Smooth muscle cell (in vitro differentiated cells): ENCODE measurements around the gene RALGAPA1. TPM values are rescaled to one million over a fixed set of nuclear protein-coding genes. Genes with fewer than 3 reads are reported as not detected.

Source experiments
- DNase-seq: peaks from one replicate; lab custom pipeline; 2025; ENCODE audit not compliant: unreplicated experiment; lab: John Stamatoyannopoulos, UW
- H2AFZ ChIP-seq: fragments of 200-600 bp; sonication (generic); 2 replicates; pipeline ENCODE4 v1.6.0; 2016; ENCODE audit warnings: antibody characterized with exemption, low read depth, mild to moderate bottlenecking
- H3F3A ChIP-seq: fragments of 200-600 bp; sonication (generic); 2 replicates; pipeline ENCODE4 v1.6.0; 2017; ENCODE audit warnings: antibody characterized with exemption, low read depth
- H3K27ac ChIP-seq: fragments of 200-600 bp; sonication (generic); 2 replicates; pipeline ENCODE4 v1.5.1; 2016; ENCODE audit warnings: low read depth, mild to moderate bottlenecking
- H3K27me3 ChIP-seq: fragments of 200-600 bp; sonication (generic); 2 replicates; pipeline ENCODE4 v1.6.1; 2016; ENCODE audit warnings: low read depth, mild to moderate bottlenecking
- H3K36me3 ChIP-seq: fragments of 200-600 bp; sonication (generic); 2 replicates; pipeline ENCODE4 v1.5.1; 2016; ENCODE audit warnings: low read depth
- H3K4me1 ChIP-seq: fragments of 200-600 bp; sonication (generic); 2 replicates; pipeline ENCODE4 v1.5.1; 2016; ENCODE audit warnings: low read depth
- H3K4me2 ChIP-seq: fragments of 200-600 bp; sonication (generic); 2 replicates; pipeline ENCODE4 v1.6.0; 2016; ENCODE audit warnings: mild to moderate bottlenecking
- H3K4me3 ChIP-seq: fragments of 200-600 bp; sonication (generic); 2 replicates; pipeline ENCODE4 v1.5.1; 2016; ENCODE audit warnings: mild to moderate bottlenecking
- H3K79me2 ChIP-seq: fragments of 200-600 bp; sonication (generic); 2 replicates; pipeline ENCODE4 v1.6.0; 2016; ENCODE audit warnings: low read depth, mild to moderate bottlenecking
- H3K9ac ChIP-seq: fragments of 200-600 bp; sonication (generic); 2 replicates; pipeline ENCODE4 v1.6.0; 2016; ENCODE audit warnings: low read depth
- H3K9me3 ChIP-seq: fragments of 200-600 bp; sonication (generic); replicated peaks from 2 replicates; pipeline ENCODE4 v1.5.1; 2016; ENCODE audit warnings: low read depth
- H4K20me1 ChIP-seq: fragments of 200-600 bp; sonication (generic); 2 replicates; pipeline ENCODE4 v1.6.0; 2016; ENCODE audit warnings: low read depth
- CTCF ChIP-seq: fragments of 200-600 bp; sonication (generic); IDR thresholded peaks from 2 replicates; pipeline ENCODE4 v1.5.1; 2017; ENCODE audit warnings: borderline replicate concordance, mild to moderate bottlenecking, antibody characterized with exemption; ENCODE audit not compliant: insufficient read depth, poor library complexity, severe bottlenecking
- WGBS: methylation state at CpG from one replicate; pipeline ENCODE4 v1.1.7; 2016; ENCODE audit warnings: low lambda C conversion rate; 5-methylcytosine and 5-hydroxymethylcytosine counted together
- polyA plus RNA-seq: library from polyadenylated mRNA; unstranded; fragments of >200 nt; fragmentation: Nextera tagmentation; extraction: Ambion mirVana; gene quantifications from 2 replicates; pipeline ENCODE4 v1.2.1, GENCODE V29; 2016
- total RNA-seq: library from RNA; depleted of rRNA; stranded (reverse); fragments of >200 nt; gene quantifications from 2 replicates; pipeline ENCODE4 v1.2.3, GENCODE V29; 2014

Gene RALGAPA1
- total and polyA plus RNA-seq, 2 experiments from 2014 or later, result 5.4 to 25.4 TPM

GRCh38 chr14:35553808-35554207 is 255.3 kb downstream of the RALGAPA1 start:
- Histone ChIP-seq H3K4me1 (peaks cover 40% of the 10 kb centered on the region), H3K79me2 (no peaks in the 10 kb centered on the region), H3K9me3 (no peaks in the 10 kb centered on the region), H4K20me1 (no peaks in the 10 kb centered on the region), H3K4me2 (peak overlapping the region; percentile 69), H2AFZ (no peak overlapping the region), H3K27ac (peak overlapping the region; percentile 13), H3K4me3 (no peak overlapping the region), H3F3A (no peaks in the 10 kb centered on the region), H3K36me3 (no peaks in the 10 kb centered on the region), H3K9ac (no peak overlapping the region), H3K27me3 (no peaks in the 10 kb centered on the region)
- no peak for TF ChIP-seq CTCF
- DNase-seq, result no peak
- WGBS, result 67% methylated on average over 1 of the region's 1 CpG

GRCh38 chr14:35551081-35551480 is 258.0 kb downstream of the RALGAPA1 start:
- no peaks in the 10 kb centered on the region for H3K9me3 ChIP-seq
- H3F3A ChIP-seq, result no peaks in the 10 kb centered on the region
- WGBS, result 93% methylated on average over 1 of the region's 1 CpG

GRCh38 chr14:35549551-35549950 is 259.5 kb downstream of the RALGAPA1 start:
- Histone ChIP-seq H3K79me2 (no peaks in the 10 kb centered on the region), H3F3A (no peaks in the 10 kb centered on the region), H3K9ac (no peak overlapping the region), H3K27me3 (no peaks in the 10 kb centered on the region), H2AFZ (no peak overlapping the region), H3K9me3 (no peaks in the 10 kb centered on the region), H3K36me3 (no peaks in the 10 kb centered on the region), H3K27ac (no peak overlapping the region), H3K4me1 (peaks cover 15% of the 10 kb centered on the region), H3K4me2 (no peak overlapping the region), H4K20me1 (no peaks in the 10 kb centered on the region), H3K4me3 (no peak overlapping the region)
- WGBS, result 93% methylated on average over 4 of the region's 4 CpGs
- no peak for TF ChIP-seq CTCF
- DNase-seq, result no peak

More at GRCh38 chr14:35551081-35551480, 258.0 kb downstream of the RALGAPA1 start:
- no peak overlapping the region for H2AFZ ChIP-seq
- H3K79me2 ChIP-seq, result no peaks in the 10 kb centered on the region
- DNase-seq, result no peak
- H3K36me3 ChIP-seq, result no peaks in the 10 kb centered on the region
- H3K4me2 ChIP-seq, result no peak overlapping the region
- peaks cover 18% of the 10 kb centered on the region for H3K4me1 ChIP-seq
- H4K20me1 ChIP-seq, result no peaks in the 10 kb centered on the region
- no peak overlapping the region for H3K27ac ChIP-seq
- H3K9ac ChIP-seq, result no peak overlapping the region
- TF ChIP-seq CTCF, result no peak
- no peaks in the 10 kb centered on the region for H3K27me3 ChIP-seq
- H3K4me3 ChIP-seq, result no peak overlapping the region

GRCh38 chr14:35543006-35543405 is 266.1 kb downstream of the RALGAPA1 start:
- Histone ChIP-seq H3K36me3 (no peaks in the 10 kb centered on the region), H3K4me1 (no peaks in the 10 kb centered on the region), H3K27me3 (no peaks in the 10 kb centered on the region), H3K79me2 (no peaks in the 10 kb centered on the region), H4K20me1 (no peaks in the 10 kb centered on the region), H3F3A (no peaks in the 10 kb centered on the region), H3K9me3 (no peaks in the 10 kb centered on the region), H2AFZ (no peak overlapping the region), H3K27ac (no peak overlapping the region), H3K4me2 (no peak overlapping the region), H3K4me3 (no peak overlapping the region), H3K9ac (no peak overlapping the region)
- TF ChIP-seq CTCF, result no peak
- 97% methylated on average over 5 of the region's 5 CpGs for WGBS
- DNase-seq, result no peak
